Activated naive CD8-positive, alpha-beta T cell treated with anti-CD3 and anti-CD28 coated beads, Interleukin-2, amount 50 U/mL, for 24 hours (primary cell): ENCODE data around the gene BID.
"Not testable (repeated sequence)": the region's sequence is repeated elsewhere in the genome, so short reads cannot be mapped to it uniquely, and the experiment has no call there.

Experiments
- ATAC-seq: fragments of 150-1000 bp; cut with Tn5 transposase; one replicate; pipeline ENCODE4 v1.10.0; 2021
- DNase-seq: peaks from one replicate; pipeline ENCODE4 v3.0.0; 2021
- H3K27ac Mint-ChIP-seq: one replicate; pipeline ENCODE4 v1.8.0; 2021; ENCODE audit warnings: mild to moderate bottlenecking, mixed read lengths
- H3K27me3 Mint-ChIP-seq: one replicate; pipeline ENCODE4 v1.8.0; 2021; ENCODE audit warnings: mixed read lengths
- H3K36me3 Mint-ChIP-seq: one replicate; pipeline ENCODE4 v1.8.0; 2021; ENCODE audit warnings: low read depth, mixed read lengths
- H3K4me1 Mint-ChIP-seq: one replicate; pipeline ENCODE4 v1.8.0; 2021; ENCODE audit warnings: mixed read lengths
- H3K4me3 Mint-ChIP-seq: one replicate; pipeline ENCODE4 v1.8.0; 2021; ENCODE audit warnings: mild to moderate bottlenecking, moderate library complexity, mixed read lengths
- H3K9me3 Mint-ChIP-seq: one replicate; pipeline ENCODE4 v1.8.0; 2021; ENCODE audit warnings: mixed read lengths

The BID gene

DNA sequence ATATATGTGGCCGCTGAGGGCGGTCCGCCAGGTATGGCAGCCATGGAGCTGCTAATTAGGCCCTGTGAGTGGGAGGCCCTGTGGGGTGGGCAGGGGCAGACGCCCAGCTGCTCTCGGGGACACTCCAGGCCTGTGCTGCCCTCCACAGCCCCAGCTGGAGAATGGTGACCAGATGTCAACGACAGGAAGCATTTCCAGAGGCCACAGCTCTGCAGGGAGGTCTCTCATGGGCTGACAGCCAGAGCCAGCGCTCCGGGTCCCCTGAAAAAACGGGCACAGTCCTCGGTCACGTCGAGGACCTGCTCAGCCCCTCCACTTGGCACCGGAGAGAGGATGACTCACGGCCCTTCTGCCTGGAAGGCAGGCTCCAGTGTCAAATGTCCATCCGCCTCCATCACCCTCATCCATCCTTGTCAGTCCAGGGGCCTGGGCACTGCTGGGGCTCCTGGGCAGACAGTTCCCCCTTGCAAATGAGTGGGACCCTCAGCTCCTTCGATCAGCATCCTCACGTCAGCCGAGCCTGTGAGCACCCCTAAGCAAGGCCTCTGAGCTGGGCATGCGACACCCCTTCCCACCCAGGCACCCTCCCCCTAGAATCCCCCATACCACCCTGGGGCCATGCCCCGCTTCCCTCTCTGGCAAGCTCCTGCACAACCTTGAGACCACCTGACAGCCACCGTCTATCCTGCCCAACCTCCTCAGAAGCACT lies 1.9 kb downstream of the BID start:
- Mint-ChIP-seq H3K36me3 (peaks cover 3% of the 10 kb centered on the region), H3K27me3 (no peaks in the 10 kb centered on the region), H3K4me1 (peaks cover 77% of the 10 kb centered on the region), H3K27ac (no peak overlapping the region), H3K9me3 (no peaks in the 10 kb centered on the region), H3K4me3 (peak overlapping the region; percentile 80)
- DNase-seq (no peak), ATAC-seq (no peak)

- Mint-ChIP-seq H3K9me3 (no peaks in the 10 kb centered on the region), H3K27ac (no peak overlapping the region), H3K4me1 (peaks cover 64% of the 10 kb centered on the region), H3K4me3 (no peak overlapping the region), H3K36me3 (peaks cover 6% of the 10 kb centered on the region), H3K27me3 (no peaks in the 10 kb centered on the region)
- DNase-seq, result no peak
- no peak for ATAC-seq
Observed at GRCh38 chr22:17770180-17771077, 3.8 kb downstream of the BID start.

GRCh38 chr22:17769716-17770082 lies 4.6 kb downstream of the BID start:
- Mint-ChIP-seq H3K27ac (no peak overlapping the region), H3K4me1 (peaks cover 64% of the 10 kb centered on the region), H3K36me3 (peaks cover 6% of the 10 kb centered on the region), H3K9me3 (no peaks in the 10 kb centered on the region), H3K27me3 (no peaks in the 10 kb centered on the region), H3K4me3 (no peak overlapping the region)
- DNase-seq (no peak), ATAC-seq (no peak)

DNA sequence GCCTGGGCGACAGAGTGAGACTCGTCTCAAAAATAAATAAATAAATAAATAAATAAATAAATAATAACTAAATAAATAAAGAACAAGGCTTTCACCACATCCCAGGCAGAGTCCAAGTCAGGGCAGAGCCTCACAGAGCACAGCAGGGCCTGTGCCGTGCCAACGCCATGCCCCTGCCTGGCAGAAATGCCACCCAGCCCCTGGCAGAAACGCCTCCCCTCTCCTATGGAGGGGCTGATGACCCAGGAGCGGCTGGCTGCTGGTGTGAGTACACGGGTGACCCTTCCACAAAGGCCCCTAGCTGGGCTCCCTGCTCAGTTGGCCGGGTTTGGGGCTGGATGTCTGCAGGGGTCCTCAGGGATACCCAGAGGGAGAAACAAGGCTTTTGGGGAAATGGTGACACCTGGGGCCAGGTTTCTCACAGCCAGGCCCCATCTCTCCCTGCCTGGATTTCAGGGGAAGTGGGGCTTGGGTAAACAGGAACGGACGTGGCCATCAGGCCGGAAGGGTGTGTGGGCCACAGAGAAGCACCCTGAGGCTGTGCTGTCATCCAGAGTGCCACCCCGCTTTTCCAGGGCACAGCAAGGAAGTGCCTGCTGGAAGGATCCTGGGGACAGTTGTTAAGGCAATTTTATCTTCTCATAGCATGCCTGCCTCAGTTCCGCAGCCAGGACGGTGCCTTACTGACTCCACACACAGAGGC lies 5.1 kb downstream of the BID start:
- no peak overlapping the region for H3K4me3 Mint-ChIP-seq
- peaks cover 6% of the 10 kb centered on the region for H3K36me3 Mint-ChIP-seq
- ATAC-seq, result no peak
- peaks cover 4% of the 10 kb centered on the region for H3K27me3 Mint-ChIP-seq
- H3K9me3 Mint-ChIP-seq, result no peaks in the 10 kb centered on the region
- H3K27ac Mint-ChIP-seq, result no peak overlapping the region
- DNase-seq, result no peak
- H3K4me1 Mint-ChIP-seq, result peaks cover 67% of the 10 kb centered on the region

GRCh38 chr22:17767233-17768065 lies 6.8 kb downstream of the BID start:
- H3K27me3 Mint-ChIP-seq, result peaks cover 7% of the 10 kb centered on the region
- peaks cover 59% of the 10 kb centered on the region for H3K4me1 Mint-ChIP-seq
- DNase-seq (peak; percentile 58), ATAC-seq (peak; percentile 89)
- H3K36me3 Mint-ChIP-seq, result peaks cover 6% of the 10 kb centered on the region
- H3K9me3 Mint-ChIP-seq, result no peaks in the 10 kb centered on the region
- peak overlapping the region; percentile 62 for H3K4me3 Mint-ChIP-seq
- H3K27ac Mint-ChIP-seq, result peak overlapping the region; percentile 82

GRCh38 chr22:17764852-17765251 lies 9.4 kb downstream of the BID start:
- DNase-seq, H3K27ac Mint-ChIP-seq, H3K36me3 Mint-ChIP-seq, H3K4me3 Mint-ChIP-seq, ATAC-seq, H3K9me3 Mint-ChIP-seq, H3K27me3 Mint-ChIP-seq: not testable (repeated sequence)
- peaks cover 54% of the 10 kb centered on the region for H3K4me1 Mint-ChIP-seq

- Mint-ChIP-seq H3K27me3 (peaks cover 7% of the 10 kb centered on the region), H3K9me3 (no peaks in the 10 kb centered on the region), H3K4me1 (peaks cover 54% of the 10 kb centered on the region), H3K27ac (no peak overlapping the region), H3K36me3 (peaks cover 6% of the 10 kb centered on the region), H3K4me3 (no peak overlapping the region)
- no peak for ATAC-seq
- DNase-seq, result no peak
Observed at GRCh38 chr22:17764036-17764435, 10.2 kb downstream of the BID start.

DNA sequence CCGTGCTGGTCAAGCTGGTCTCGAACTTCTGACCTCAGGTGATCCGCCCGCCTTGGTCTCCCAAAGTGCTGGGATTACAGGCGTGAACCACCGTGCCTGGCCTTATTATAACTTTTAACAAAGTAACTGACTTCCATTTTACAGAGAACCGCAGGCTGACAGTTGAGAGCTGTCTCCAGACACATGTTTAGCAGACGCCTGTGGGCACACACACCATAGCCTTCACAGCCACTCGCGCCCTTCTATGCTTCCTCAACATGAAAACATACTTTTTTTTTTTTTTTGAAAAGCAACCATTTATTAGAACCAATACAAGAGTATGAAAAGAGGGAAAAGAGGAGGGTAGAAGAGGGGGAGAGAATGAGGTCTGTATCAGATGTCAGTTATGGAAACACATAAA lies 10.8 kb downstream of the BID start:
- DNase-seq, H3K36me3 Mint-ChIP-seq, H3K27me3 Mint-ChIP-seq, H3K4me3 Mint-ChIP-seq, H3K9me3 Mint-ChIP-seq, H3K27ac Mint-ChIP-seq, ATAC-seq: not testable (repeated sequence)
- peaks cover 50% of the 10 kb centered on the region for H3K4me1 Mint-ChIP-seq

DNA sequence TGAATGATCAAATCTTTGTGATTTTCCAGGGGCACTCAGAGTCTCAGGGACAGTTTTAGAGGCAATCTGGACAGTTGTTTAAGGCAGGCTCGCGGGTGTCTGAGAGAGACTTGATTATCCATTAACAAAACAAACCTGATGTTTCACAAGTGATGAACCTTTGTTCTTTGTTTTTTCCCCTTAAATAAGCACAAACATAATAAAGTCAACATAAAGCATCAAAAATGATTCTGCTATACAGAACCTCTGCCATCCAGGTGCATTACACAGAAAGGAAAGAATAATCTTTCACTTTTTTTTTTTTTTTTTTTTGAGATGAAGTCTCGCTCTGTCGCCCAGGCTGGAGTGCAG lies 13.2 kb downstream of the BID start:
- DNase-seq (no peak), ATAC-seq (no peak)
- Mint-ChIP-seq H3K27ac (no peak overlapping the region), H3K27me3 (peaks cover 7% of the 10 kb centered on the region), H3K9me3 (no peaks in the 10 kb centered on the region), H3K4me1 (peaks cover 34% of the 10 kb centered on the region), H3K4me3 (no peak overlapping the region), H3K36me3 (no peaks in the 10 kb centered on the region)

- ATAC-seq (peak; percentile 76), DNase-seq (peak; percentile 53)
- Mint-ChIP-seq H3K4me1 (no peaks in the 10 kb centered on the region), H3K4me3 (no peak overlapping the region), H3K27ac (no peak overlapping the region), H3K36me3 (no peaks in the 10 kb centered on the region), H3K9me3 (no peaks in the 10 kb centered on the region), H3K27me3 (no peaks in the 10 kb centered on the region)
Observed at GRCh38 chr22:17754233-17754925, 19.9 kb downstream of the BID start.

- ATAC-seq (no peak), DNase-seq (no peak)
- no peaks in the 10 kb centered on the region for H3K27me3 Mint-ChIP-seq
- H3K4me3 Mint-ChIP-seq, result no peak overlapping the region
- no peaks in the 10 kb centered on the region for H3K4me1 Mint-ChIP-seq
- no peaks in the 10 kb centered on the region for H3K9me3 Mint-ChIP-seq
- no peaks in the 10 kb centered on the region for H3K36me3 Mint-ChIP-seq
- H3K27ac Mint-ChIP-seq, result no peak overlapping the region
Observed at GRCh38 chr22:17753401-17753989, 20.8 kb downstream of the BID start.

DNA sequence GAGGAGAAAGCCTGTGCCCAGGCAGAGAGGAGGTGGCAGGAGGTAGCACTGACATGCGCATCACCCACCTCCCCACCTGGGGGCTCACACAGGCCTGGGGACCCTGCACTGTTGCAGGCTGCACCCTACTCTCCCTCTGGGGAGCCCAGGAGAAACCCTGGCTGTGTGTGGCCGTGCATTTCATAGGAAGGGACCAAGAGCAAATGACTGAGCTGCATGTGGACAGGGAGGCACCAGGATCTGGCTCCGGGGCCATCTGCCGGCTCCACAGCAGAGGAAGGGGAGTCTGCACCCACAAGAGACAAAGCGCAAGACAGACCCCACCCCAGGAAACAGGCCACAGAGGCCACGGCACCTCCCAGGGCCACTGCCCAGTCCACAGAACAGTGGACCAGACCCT lies 22.7 kb downstream of the BID start:
- H3K9me3 Mint-ChIP-seq, result no peaks in the 10 kb centered on the region
- no peak for DNase-seq
- H3K4me1 Mint-ChIP-seq, result no peaks in the 10 kb centered on the region
- H3K36me3 Mint-ChIP-seq, result no peaks in the 10 kb centered on the region
- no peak overlapping the region for H3K27ac Mint-ChIP-seq
- H3K27me3 Mint-ChIP-seq, result no peaks in the 10 kb centered on the region
- H3K4me3 Mint-ChIP-seq, result no peak overlapping the region
- no peak for ATAC-seq

GRCh38 chr22:17749605-17750395 lies 24.5 kb downstream of the BID start:
- ATAC-seq, result no peak
- H3K27ac Mint-ChIP-seq, result no peak overlapping the region
- H3K36me3 Mint-ChIP-seq, result no peaks in the 10 kb centered on the region

More at GRCh38 chr22:17749605-17750395, 24.5 kb downstream of the BID start:
- no peak overlapping the region for H3K4me3 Mint-ChIP-seq
- no peaks in the 10 kb centered on the region for H3K9me3 Mint-ChIP-seq
- H3K27me3 Mint-ChIP-seq, result no peaks in the 10 kb centered on the region
- no peak for DNase-seq
- H3K4me1 Mint-ChIP-seq, result peaks cover under 1% of the 10 kb centered on the region
